ENCODE data around the gene MPP4. TPM values are rescaled to one million over a fixed set of nuclear protein-coding genes. Genes with fewer than 3 reads are reported as not detected.

MPP4 gene
- total and polyA plus RNA-seq, 12 donors, result 0.16 to 0.25 (median 0.25) TPM; not detected in 9

GRCh38 chr2:201597397-201597796, 101.0 kb downstream of the MPP4 start:
- 63 to 85% methylated on average over 8 of the region's 8 CpGs for WGBS, 2 donors
- H3K27ac ChIP-seq, result no peak overlapping the region
- DNase-seq (no peak), ATAC-seq (no peak)
- H3K4me3 ChIP-seq, result no peak overlapping the region
- intact Hi-C loops (cut with DNase I), result no loop called here
- H3K4me1 ChIP-seq, result no peaks in the 10 kb centered on the region
- H3K27me3 ChIP-seq, result no peaks in the 10 kb centered on the region
- no peaks in the 10 kb centered on the region for H3K36me3 ChIP-seq
- H3K9me3 ChIP-seq, result peaks cover 0 to 17% (median 6%) of the 10 kb centered on the region in 11 donors
- TF ChIP-seq CTCF (IDR thresholded peaks at IDR 0.05), result no peak

Other genes with a start within 250 kb of the MPP4 start
- 100 to 1,000 TPM; 124 to 190 (median 169) TPM for gene TRAK2, start 247.2 kb downstream of the MPP4 start, total RNA-seq
- 10 to 100 TPM; 16.6 to 49.5 TPM for gene TRAK2, start 247.2 kb downstream of the MPP4 start, polyA plus RNA-seq
- 10 to 100 TPM; 43.1 to 77.6 (median 58.6) TPM for gene STRADB, start 246.9 kb downstream of the MPP4 start, total RNA-seq
- gene STRADB, start 246.9 kb downstream of the MPP4 start, polyA plus RNA-seq, result 10 to 100 TPM; 20.3 to 53.0 TPM
- gene TMEM237, start 55.1 kb downstream of the MPP4 start, total RNA-seq, result 10 to 100 TPM; 11.4 to 25.0 (median 19.2) TPM
- gene TMEM237, start 55.1 kb downstream of the MPP4 start, polyA plus RNA-seq, result 1 to 10 TPM; 8.7 to 9.0 TPM
- gene ALS2, start 82.3 kb upstream of the MPP4 start, total RNA-seq, result 10 to 100 TPM; 26.1 to 49.3 (median 37.9) TPM
- gene ALS2, start 82.3 kb upstream of the MPP4 start, polyA plus RNA-seq, result 10 to 100 TPM in 1 of 2 donors, 1 to 10 TPM in 1; 7.8 to 15.7 TPM
- gene CDK15, start 107.9 kb upstream of the MPP4 start, total RNA-seq, result under 1 TPM in 9 of 10 donors, not detected in 1; 0.07 to 0.39 (median 0.19) TPM
- under 1 TPM; 0.10 to 0.15 TPM for gene CDK15, start 107.9 kb upstream of the MPP4 start, polyA plus RNA-seq